GM19463 (cell line): ENCODE measurements around the gene UQCR11.

Experiments
- ATAC-seq: cut with Tn5 transposase; IDR thresholded peaks from one replicate; pipeline ENCODE4 v1.9.1; 2021; ENCODE audit warnings: mild to moderate bottlenecking, moderate library complexity; ENCODE audit not compliant: unreplicated experiment

The UQCR11 gene

GRCh38 chr19:1592755-1593500 is 12.3 kb downstream of the UQCR11 start, which contains the start of gene MBD3:
MBD3 (minus strand) TSS chr19:1592865; CDS start chr19:1592631, 234 bp downstream.
- peak; percentile 66 for ATAC-seq

GRCh38 chr19:1592024-1592754 is 13.1 kb downstream of the UQCR11 start:
- peak; percentile 67 for ATAC-seq

GRCh38 chr19:1591421-1592023 is 13.7 kb downstream of the UQCR11 start:
- ATAC-seq, result no peak

- no peak for ATAC-seq
Observed at GRCh38 chr19:1590641-1591397, 14.4 kb downstream of the UQCR11 start.

GRCh38 chr19:1587872-1588271 is 17.4 kb downstream of the UQCR11 start:
- no peak for ATAC-seq

- ATAC-seq, result no peak
Observed at GRCh38 chr19:1585243-1585580, 20.1 kb downstream of the UQCR11 start.

GRCh38 chr19:1584500-1585242 is 20.6 kb downstream of the UQCR11 start:
- no peak for ATAC-seq

GRCh38 chr19:1582201-1582600 is 23.1 kb downstream of the UQCR11 start:
- no peak for ATAC-seq

GRCh38 chr19:1580957-1581356 is 24.3 kb downstream of the UQCR11 start:
- ATAC-seq, result no peak

GRCh38 chr19:1580382-1580781 is 24.9 kb downstream of the UQCR11 start:
- no peak for ATAC-seq

- ATAC-seq, result no peak
Observed at GRCh38 chr19:1579222-1579621, 26.0 kb downstream of the UQCR11 start.

GRCh38 chr19:1577929-1578618 is 27.2 kb downstream of the UQCR11 start:
- ATAC-seq, result no peak

GRCh38 chr19:1577090-1577928 is 28.0 kb downstream of the UQCR11 start:
- no peak for ATAC-seq

GRCh38 chr19:1576242-1577089 is 28.8 kb downstream of the UQCR11 start:
- ATAC-seq, result no peak

GRCh38 chr19:1575323-1576241 is 29.7 kb downstream of the UQCR11 start:
- no peak for ATAC-seq

GRCh38 chr19:1574354-1575136 is 30.7 kb downstream of the UQCR11 start:
- ATAC-seq, result no peak
